ENCODE measurements around the gene PALD1. TPM values are rescaled to one million over a fixed set of nuclear protein-coding genes. Genes with fewer than 3 reads are reported as not detected.
A peak's percentile ranks its signal among the peaks of the same experiment; 100 is the strongest.

PALD1 gene
- total and polyA plus RNA-seq, 2 of the 4 experiments (the other 2 are of a cell fraction): 0.12 to 0.18 TPM

DNA sequence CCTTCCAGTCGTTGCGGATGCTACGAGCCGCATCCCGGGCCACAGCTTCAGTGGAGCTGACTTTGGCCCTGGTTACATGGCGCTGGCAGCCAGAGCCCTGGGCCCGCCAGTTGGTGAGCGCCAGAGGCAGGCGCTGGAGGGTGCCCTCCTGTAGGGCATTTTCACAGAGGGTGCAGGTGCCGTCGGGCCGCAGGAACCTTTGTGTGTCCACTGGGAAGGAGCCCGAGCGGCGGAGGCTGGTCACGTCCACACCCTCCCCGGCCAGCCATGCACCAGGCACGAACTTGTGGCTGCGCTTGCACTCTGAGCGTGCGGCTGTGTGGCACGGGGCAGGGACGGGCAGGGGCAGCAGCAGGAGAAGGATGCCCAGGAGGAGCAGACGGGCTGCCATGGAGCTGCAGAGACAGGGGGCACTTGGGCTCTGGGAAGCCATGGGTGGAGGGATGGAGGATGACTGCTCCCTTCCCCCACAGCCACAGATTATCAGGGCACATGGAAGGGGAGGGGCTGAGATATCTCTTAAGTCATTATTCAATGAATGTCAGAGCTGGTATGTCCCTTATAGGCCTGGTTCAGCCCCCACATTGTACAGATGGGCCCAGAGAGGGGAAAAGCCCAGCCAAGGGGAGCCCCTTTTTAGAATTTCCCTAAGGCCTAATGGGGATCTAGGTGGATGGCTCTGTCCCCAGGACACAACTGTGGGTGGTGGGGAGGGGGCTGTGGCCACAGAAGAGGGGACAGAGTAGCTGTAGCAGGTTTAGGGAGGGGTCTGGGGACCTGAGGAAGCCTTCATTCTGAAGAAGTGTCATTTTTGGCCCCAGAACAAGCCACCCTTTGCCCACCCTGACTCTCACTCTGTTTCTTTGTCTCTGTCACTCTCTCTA is 122.2 kb downstream of the PALD1 start:
- Histone ChIP-seq H2BK5ac (ENCODE audit: low read depth, low read length, poor library complexity, severe bottlenecking) (no peak overlapping the region), H2AK5ac (ENCODE audit: low read depth, low read length) (no peak overlapping the region), H3K56ac (ENCODE audit: extremely low read depth, insufficient read depth, low read length) (no peak overlapping the region), H3K4ac (ENCODE audit: low read depth, low read length) (no peak overlapping the region), H3K9me1 (ENCODE audit: insufficient read depth, low read length) (no peaks in the 10 kb centered on the region), H3K4me2 (ENCODE audit: low read depth, low read length) (no peak overlapping the region), H3K14ac (replicated peaks; ENCODE audit: low read depth, low read length) (no peak overlapping the region), H3K23ac (ENCODE audit: low read depth, low read length) (no peak overlapping the region), H3K27ac (ENCODE audit: insufficient read depth, low read length) (no peak overlapping the region), H2BK15ac (ENCODE audit: low read depth, low read length) (no peak overlapping the region), H3K18ac (ENCODE audit: low read depth, low read length) (no peak overlapping the region), H3K4me3 (ENCODE audit: insufficient read depth, low read depth, low read length) (no peak overlapping the region), H2AFZ (replicated peaks; ENCODE audit: low read length, poor library complexity) (no peak overlapping the region), H2AK9ac (replicated peaks; ENCODE audit: low read depth, low read length, poor library complexity) (peak overlapping the region; percentile 28), H3K9me3 (ENCODE audit: control insufficient read depth, insufficient read depth, low read length) (no peaks in the 10 kb centered on the region), H3K4me1 (ENCODE audit: control insufficient read depth, insufficient read depth, low read length) (no peaks in the 10 kb centered on the region), H2BK20ac (ENCODE audit: low read depth, low read length) (no peak overlapping the region), H3K9ac (ENCODE audit: low read depth, low read length) (no peak overlapping the region), H3K79me1 (ENCODE audit: low read depth in 1 of 2, low read length in 2 of 2) (no peaks in the 10 kb centered on the region), H2BK120ac (ENCODE audit: low read depth, low read length) (no peak overlapping the region), H3K36me3 (ENCODE audit: control insufficient read depth, insufficient read depth, low read length) (no peaks in the 10 kb centered on the region), H4K8ac (ENCODE audit: low read depth in 2 of 2, low read length in 2 of 2) (no peak overlapping the region), H4K91ac (ENCODE audit: insufficient read depth, low read depth, low read length) (no peak overlapping the region), H4K5ac (ENCODE audit: low read depth, low read length) (no peak overlapping the region), H3K27me3 (ENCODE audit: control insufficient read depth, insufficient read depth, low read length) (peaks cover 22% of the 10 kb centered on the region), H4K20me1 (ENCODE audit: insufficient read depth, low read length) (no peaks in the 10 kb centered on the region)
- CTCF ChIA-PET: interaction anchor here (0.6 kb wide), 1 partner anchor 42 kb away, joined by 5 read pairs; no protein-coding TSS in a partner anchor
- no TSS peak for BruUV-seq (replicated peaks)
- TF ChIP-seq FOS (IDR thresholded peaks at IDR 0.05; ENCODE audit: low read depth, low read length): no peak
- TF ChIP-seq MAZ (IDR thresholded peaks at IDR 0.05; ENCODE audit: borderline replicate concordance, low read depth, low read length): no peak
- TF ChIP-seq, protein P1, sequence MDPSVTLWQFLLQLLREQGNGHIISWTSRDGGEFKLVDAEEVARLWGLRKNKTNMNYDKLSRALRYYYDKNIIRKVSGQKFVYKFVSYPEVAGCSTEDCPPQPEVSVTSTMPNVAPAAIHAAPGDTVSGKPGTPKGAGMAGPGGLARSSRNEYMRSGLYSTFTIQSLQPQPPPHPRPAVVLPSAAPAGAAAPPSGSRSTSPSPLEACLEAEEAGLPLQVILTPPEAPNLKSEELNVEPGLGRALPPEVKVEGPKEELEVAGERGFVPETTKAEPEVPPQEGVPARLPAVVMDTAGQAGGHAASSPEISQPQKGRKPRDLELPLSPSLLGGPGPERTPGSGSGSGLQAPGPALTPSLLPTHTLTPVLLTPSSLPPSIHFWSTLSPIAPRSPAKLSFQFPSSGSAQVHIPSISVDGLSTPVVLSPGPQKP (IDR thresholded peaks at IDR 0.05; ENCODE audit: borderline replicate concordance, low read depth, low read length): no peak
- TF ChIP-seq CEBPB (IDR thresholded peaks at IDR 0.05; ENCODE audit: low read depth, low read length): no peak
- TF ChIP-seq, protein P2, sequence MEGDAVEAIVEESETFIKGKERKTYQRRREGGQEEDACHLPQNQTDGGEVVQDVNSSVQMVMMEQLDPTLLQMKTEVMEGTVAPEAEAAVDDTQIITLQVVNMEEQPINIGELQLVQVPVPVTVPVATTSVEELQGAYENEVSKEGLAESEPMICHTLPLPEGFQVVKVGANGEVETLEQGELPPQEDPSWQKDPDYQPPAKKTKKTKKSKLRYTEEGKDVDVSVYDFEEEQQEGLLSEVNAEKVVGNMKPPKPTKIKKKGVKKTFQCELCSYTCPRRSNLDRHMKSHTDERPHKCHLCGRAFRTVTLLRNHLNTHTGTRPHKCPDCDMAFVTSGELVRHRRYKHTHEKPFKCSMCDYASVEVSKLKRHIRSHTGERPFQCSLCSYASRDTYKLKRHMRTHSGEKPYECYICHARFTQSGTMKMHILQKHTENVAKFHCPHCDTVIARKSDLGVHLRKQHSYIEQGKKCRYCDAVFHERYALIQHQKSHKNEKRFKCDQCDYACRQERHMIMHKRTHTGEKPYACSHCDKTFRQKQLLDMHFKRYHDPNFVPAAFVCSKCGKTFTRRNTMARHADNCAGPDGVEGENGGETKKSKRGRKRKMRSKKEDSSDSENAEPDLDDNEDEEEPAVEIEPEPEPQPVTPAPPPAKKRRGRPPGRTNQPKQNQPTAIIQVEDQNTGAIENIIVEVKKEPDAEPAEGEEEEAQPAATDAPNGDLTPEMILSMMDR (conservative IDR thresholded peaks at IDR 0.05; ENCODE audit: low read depth, low read length): no peak
- no peak for TF ChIP-seq SMC3 (IDR thresholded peaks at IDR 0.05; ENCODE audit: low read depth, low read length)
- TF ChIP-seq RFX5 (IDR thresholded peaks at IDR 0.05; ENCODE audit: low read depth, low read length): no peak
- no peak for TF ChIP-seq NFE2L2 (IDR thresholded peaks at IDR 0.05; ENCODE audit: low read depth, low read length)
- TF ChIP-seq MAFK (IDR thresholded peaks at IDR 0.05; ENCODE audit: low read depth, low read length): no peak
- TF ChIP-seq CHD1 (IDR thresholded peaks at IDR 0.05; ENCODE audit: low read depth, low read length): no peak
- no peak for TF ChIP-seq MXI1 (IDR thresholded peaks at IDR 0.05; ENCODE audit: borderline replicate concordance, low read depth, low read length)
- no peak for TF ChIP-seq RAD21 (IDR thresholded peaks at IDR 0.05; ENCODE audit: low read length)
- dilution Hi-C loops (cut with HindIII; ENCODE audit: low sequenced_read_pairs, unreplicated experiment): no loop called here
- no peak for ATAC-seq (ENCODE audit: low read depth)
- POLR2A ChIA-PET (ENCODE audit: unreplicated experiment): no interaction called here
- 85% methylated on average over 17 of the region's 24 CpGs; no CpG with 5 or more reads in 1 of the 2 experiments for WGBS, 2 experiments (ENCODE audit: extremely low coverage in 2 of 2, insufficient read length in 1 of 2)
- intact Hi-C loops (cut with micrococcal nuclease): no loop called here
- DNase-seq: no peak
- in situ Hi-C loops (cut with MboI; ENCODE audit: low sequenced_read_pairs): no loop called here

Data from IMR-90 (cell line).